ENCODE results near the gene LAMA5.
"Not testable (repeated sequence)": the region's sequence is repeated elsewhere in the genome, so short reads cannot be mapped to it uniquely, and the experiment has no call there.

The LAMA5 gene

GRCh38 chr20:62374331-62375152 is 7.4 kb upstream of the LAMA5 start:
- intact Hi-C loops (cut with DNase I) = no loop called here
- no peak for DNase-seq

GRCh38 chr20:62373631-62374179 is 6.6 kb upstream of the LAMA5 start:
- DNase-seq; intact Hi-C loops (cut with DNase I): not testable (repeated sequence)

GRCh38 chr20:62372042-62372993 is 5.2 kb upstream of the LAMA5 start:
- intact Hi-C loops (cut with DNase I) = no loop called here
- no peak for DNase-seq

- no peak for DNase-seq
- intact Hi-C loops (cut with DNase I) = no loop called here
Observed at GRCh38 chr20:62371588-62372041, 4.5 kb upstream of the LAMA5 start.

GRCh38 chr20:62370807-62371587 is 3.9 kb upstream of the LAMA5 start:
- intact Hi-C loops (cut with DNase I) = no loop called here
- no peak for DNase-seq

GRCh38 chr20:62370115-62370806 is 3.1 kb upstream of the LAMA5 start:
- no peak for DNase-seq
- intact Hi-C loops (cut with DNase I) = no loop called here

- intact Hi-C loops (cut with DNase I) = loop anchor here (5.0 kb wide), 1 partner anchor 67 kb away; the partner anchor contains the start of gene ADRM1
- no peak for DNase-seq
Observed at GRCh38 chr20:62369815-62370114, 2.7 kb upstream of the LAMA5 start.

- intact Hi-C loops (cut with DNase I) = loop anchor here (5.0 kb wide), 1 partner anchor 67 kb away; the partner anchor contains the start of gene ADRM1
- DNase-seq = peak in 3 of 10 donors; percentile 71 to 92 (median 86)
Observed at GRCh38 chr20:62368976-62369814, 2.1 kb upstream of the LAMA5 start.

GRCh38 chr20:62368392-62368975 is 1.4 kb upstream of the LAMA5 start:
- peak in 1 of 10 donors; percentile 45 for DNase-seq

GRCh38 chr20:62367633-62368391 is 700 bp upstream of the LAMA5 start:
- DNase-seq = peak in 2 of 10 donors; percentile 42 to 92
- intact Hi-C loops (cut with DNase I) = loop anchor here (5.0 kb wide), 1 partner anchor 66 kb away; the partner anchor contains the start of gene ADRM1

More at GRCh38 chr20:62368392-62368975, 1.4 kb upstream of the LAMA5 start:
- intact Hi-C loops (cut with DNase I) = loop anchor here (5.0 kb wide), 1 partner anchor 66 kb away; the partner anchor contains the start of gene ADRM1

GRCh38 chr20:62366370-62367135 is 559 bp downstream of the LAMA5 start:
- DNase-seq = peak in 2 of 10 donors; percentile 73 to 86
- intact Hi-C loops (cut with DNase I) = loop anchor here (5.0 kb wide), 1 partner anchor 64 kb away; the partner anchor contains the start of gene ADRM1

- peak in 2 of 10 donors; percentile 69 to 70 for DNase-seq
- intact Hi-C loops (cut with DNase I) = loop anchor here (5.0 kb wide), 1 partner anchor 64 kb away; the partner anchor contains the start of gene ADRM1
Observed at GRCh38 chr20:62365814-62366369, 1.2 kb downstream of the LAMA5 start.

- peak in 4 of 10 donors; percentile 8 to 85 (median 80) for DNase-seq
- intact Hi-C loops (cut with DNase I) = loop anchor here (5.0 kb wide), 1 partner anchor 63 kb away; the partner anchor contains the start of gene ADRM1
Observed at GRCh38 chr20:62364911-62365736, 2.0 kb downstream of the LAMA5 start.

- intact Hi-C loops (cut with DNase I) = no loop called here
- peak in 5 of 10 donors; percentile 5 to 80 (median 18) for DNase-seq
Observed at GRCh38 chr20:62363920-62364851, 2.9 kb downstream of the LAMA5 start.

Measured in posterior cingulate gyrus (tissue), 11 donors.